ENCODE data around the gene ITGA11. TPM values are rescaled to one million over a fixed set of nuclear protein-coding genes. Genes with fewer than 3 reads are reported as not detected.

Gene ITGA11, protein sequence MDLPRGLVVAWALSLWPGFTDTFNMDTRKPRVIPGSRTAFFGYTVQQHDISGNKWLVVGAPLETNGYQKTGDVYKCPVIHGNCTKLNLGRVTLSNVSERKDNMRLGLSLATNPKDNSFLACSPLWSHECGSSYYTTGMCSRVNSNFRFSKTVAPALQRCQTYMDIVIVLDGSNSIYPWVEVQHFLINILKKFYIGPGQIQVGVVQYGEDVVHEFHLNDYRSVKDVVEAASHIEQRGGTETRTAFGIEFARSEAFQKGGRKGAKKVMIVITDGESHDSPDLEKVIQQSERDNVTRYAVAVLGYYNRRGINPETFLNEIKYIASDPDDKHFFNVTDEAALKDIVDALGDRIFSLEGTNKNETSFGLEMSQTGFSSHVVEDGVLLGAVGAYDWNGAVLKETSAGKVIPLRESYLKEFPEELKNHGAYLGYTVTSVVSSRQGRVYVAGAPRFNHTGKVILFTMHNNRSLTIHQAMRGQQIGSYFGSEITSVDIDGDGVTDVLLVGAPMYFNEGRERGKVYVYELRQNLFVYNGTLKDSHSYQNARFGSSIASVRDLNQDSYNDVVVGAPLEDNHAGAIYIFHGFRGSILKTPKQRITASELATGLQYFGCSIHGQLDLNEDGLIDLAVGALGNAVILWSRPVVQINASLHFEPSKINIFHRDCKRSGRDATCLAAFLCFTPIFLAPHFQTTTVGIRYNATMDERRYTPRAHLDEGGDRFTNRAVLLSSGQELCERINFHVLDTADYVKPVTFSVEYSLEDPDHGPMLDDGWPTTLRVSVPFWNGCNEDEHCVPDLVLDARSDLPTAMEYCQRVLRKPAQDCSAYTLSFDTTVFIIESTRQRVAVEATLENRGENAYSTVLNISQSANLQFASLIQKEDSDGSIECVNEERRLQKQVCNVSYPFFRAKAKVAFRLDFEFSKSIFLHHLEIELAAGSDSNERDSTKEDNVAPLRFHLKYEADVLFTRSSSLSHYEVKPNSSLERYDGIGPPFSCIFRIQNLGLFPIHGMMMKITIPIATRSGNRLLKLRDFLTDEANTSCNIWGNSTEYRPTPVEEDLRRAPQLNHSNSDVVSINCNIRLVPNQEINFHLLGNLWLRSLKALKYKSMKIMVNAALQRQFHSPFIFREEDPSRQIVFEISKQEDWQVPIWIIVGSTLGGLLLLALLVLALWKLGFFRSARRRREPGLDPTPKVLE
- 0.92 TPM for total RNA-seq

DNA sequence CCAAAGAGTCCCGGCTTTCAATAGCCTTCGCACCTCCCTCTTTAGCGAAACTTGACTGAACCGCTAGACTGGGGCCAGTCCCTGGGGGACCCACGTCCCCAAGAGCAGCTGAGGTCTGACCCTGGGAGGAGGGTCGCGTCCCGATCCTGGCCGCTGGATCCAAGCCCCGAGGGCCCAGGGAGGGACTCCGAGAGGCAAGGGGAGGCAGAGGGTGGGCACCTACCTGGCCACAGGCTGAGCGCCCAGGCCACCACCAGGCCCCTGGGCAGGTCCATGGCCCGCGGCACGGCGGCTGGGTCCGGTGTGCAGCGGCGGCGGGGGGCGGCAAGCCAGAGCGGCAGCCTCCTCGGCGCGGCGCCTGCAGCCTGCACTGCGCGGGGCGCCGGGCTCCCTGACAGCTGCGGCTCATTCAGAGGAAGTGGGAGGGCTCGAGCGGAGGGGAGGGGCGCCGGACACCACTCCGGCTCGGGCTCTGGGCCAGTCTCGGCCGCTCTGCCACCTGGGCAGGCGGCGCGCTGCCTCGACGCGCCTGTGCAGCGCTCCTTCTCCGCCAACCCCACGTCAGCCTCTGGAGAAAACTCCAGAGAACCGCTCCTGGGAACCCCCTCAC is at the start of gene ITGA11:
ITGA11 (minus strand) TSS at position 372 of the 610 bp plus-strand sequence; CDS start at position 275, 97 bp downstream.

DNA sequence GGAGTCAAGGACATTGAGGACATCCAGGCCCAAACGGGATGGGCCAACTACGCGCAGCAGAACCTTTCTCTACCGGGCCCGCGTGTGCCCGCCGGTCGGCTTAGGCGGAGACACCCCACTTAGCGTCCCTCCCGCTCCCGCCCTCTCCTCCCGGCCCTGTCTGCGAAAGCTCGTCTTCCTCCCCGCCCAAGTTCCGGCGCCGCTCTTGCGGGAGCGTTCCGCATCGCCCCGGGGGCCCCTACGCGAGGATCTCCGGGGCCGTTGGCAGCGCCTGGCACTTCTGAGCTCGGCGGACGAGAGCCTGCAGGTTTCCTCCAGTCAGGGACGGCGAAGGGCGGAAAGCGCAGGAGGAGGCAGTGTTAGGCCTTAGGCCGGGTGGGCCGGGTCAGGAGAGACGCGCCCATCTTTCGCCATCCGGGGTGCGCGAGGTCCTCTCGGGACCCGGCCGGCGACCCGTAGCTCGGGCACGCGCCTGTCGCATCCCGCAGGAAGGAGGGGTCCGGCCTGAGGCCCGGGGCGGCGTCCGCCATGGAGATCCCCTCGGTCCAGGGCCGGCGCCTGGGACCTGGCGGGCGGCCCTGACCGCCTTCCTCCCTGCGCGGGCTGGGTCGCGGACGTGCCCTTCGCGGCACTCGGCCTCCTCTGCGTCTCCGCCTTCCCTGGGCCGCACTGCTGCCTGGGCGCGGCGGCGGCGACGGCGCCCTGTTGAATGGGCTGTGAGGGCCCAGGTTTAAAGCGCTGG is 154.2 kb downstream of the ITGA11 start, which contains the start of gene FEM1B:
FEM1B (plus strand) TSS at position 143 of the 742 bp plus-strand sequence. CDS start 673 bp downstream, outside the sequence.

Other genes with a start within 250 kb of the ITGA11 start
- 3.5 TPM for gene CALML4, start 226.8 kb downstream of the ITGA11 start, total RNA-seq
- 6.9 TPM for gene CLN6, start 202.4 kb downstream of the ITGA11 start, total RNA-seq
- gene FEM1B, start 154.4 kb downstream of the ITGA11 start, total RNA-seq: 209 TPM
- 19.6 TPM for gene CORO2B, start 146.8 kb upstream of the ITGA11 start, total RNA-seq